NCI-H2171 treated with DMSO at 0.1 percent for 48 hours (cell line): ENCODE results near the gene PCDHB8.
"Not testable (repeated sequence)": the region's sequence is repeated elsewhere in the genome, so short reads cannot be mapped to it uniquely, and the experiment has no call there.

Experiments
- DNase-seq: peaks from one replicate; lab custom pipeline; 2025; lab: John Stamatoyannopoulos, UW

The PCDHB8 gene

DNA sequence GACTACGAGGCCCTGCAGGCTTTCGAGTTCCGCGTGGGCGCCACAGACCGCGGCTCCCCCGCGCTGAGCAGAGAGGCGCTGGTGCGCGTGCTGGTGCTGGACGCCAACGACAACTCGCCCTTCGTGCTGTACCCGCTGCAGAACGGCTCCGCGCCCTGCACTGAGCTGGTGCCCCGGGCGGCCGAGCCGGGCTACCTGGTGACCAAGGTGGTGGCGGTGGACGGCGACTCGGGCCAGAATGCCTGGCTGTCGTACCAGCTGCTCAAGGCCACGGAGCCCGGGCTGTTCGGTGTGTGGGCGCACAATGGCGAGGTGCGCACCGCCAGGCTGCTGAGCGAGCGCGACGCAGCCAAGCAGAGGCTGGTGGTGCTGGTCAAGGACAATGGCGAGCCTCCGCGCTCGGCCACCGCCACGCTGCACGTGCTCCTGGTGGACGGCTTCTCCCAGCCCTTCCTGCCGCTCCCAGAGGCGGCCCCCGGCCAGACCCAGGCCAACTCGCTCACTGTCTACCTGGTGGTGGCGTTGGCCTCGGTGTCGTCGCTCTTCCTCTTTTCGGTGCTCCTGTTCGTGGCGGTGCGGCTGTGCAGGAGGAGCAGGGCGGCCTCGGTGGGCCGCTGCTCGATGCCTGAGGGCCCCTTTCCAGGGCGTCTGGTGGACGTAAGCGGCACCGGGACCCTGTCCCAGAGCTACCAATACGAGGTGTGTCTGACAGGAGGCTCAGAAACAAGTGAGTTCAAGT, 6.7 kb downstream of the PCDHB8 start:
- not testable (repeated sequence) for DNase-seq

DNA sequence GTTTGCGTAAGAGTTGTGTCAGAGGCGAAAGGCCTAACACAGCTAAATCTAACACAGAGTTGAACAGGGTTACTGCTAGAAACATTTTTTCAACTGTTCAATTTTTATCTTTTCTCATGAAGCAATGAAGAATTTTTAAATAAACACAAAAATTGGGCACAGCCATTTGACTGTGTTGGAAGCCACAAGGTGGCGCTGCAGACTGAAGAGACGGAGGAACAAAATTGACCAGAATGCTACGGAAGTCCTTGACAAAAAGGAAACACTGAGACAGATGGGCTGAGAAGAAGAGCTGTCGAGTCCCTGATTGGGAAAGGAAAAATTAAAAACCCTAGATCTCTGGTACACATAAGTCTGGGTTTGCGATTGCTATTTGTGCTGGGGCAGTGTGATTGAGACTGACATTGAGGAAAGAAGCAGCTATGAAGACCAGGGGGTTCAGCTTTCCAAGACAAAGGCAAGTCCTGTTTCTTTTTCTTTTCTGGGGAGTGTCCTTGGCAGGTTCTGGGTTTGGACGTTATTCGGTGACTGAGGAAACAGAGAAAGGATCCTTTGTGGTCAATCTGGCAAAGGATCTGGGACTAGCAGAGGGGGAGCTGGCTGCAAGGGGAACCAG, 9.4 kb downstream of the PCDHB8 start, which contains the start of gene PCDHB9:
TSS of gene PCDHB9 (plus strand) at position 265 of the 616 bp plus-strand sequence. CDS start at position 423, 158 bp downstream.
- peak; percentile 52 for DNase-seq

DNA sequence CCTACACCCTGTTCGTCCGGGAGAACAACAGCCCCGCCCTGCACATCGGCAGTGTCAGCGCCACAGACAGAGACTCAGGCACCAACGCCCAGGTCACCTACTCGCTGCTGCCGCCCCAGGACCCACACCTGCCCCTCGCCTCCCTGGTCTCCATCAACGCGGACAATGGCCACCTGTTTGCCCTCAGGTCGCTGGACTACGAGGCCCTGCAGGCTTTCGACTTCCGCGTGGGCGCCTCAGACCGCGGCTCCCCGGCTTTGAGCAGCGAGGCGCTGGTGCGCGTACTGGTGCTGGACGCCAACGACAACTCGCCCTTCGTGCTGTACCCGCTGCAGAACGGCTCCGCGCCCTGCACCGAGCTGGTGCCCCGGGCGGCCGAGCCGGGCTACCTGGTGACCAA, 11.1 kb downstream of the PCDHB8 start:
- not testable (repeated sequence) for DNase-seq

DNA sequence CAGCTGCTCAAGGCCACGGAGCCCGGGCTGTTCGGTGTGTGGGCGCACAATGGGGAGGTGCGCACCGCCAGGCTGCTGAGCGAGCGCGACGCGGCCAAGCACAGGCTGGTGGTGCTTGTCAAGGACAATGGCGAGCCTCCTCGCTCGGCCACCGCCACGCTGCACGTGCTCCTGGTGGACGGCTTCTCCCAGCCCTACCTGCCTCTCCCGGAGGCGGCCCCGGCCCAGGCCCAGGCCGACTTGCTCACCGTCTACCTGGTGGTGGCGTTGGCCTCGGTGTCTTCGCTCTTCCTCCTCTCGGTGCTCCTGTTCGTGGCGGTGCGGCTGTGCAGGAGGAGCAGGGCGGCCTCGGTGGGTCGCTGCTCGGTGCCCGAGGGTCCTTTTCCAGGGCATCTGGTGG, 11.5 kb downstream of the PCDHB8 start:
- DNase-seq = not testable (repeated sequence)

DNA sequence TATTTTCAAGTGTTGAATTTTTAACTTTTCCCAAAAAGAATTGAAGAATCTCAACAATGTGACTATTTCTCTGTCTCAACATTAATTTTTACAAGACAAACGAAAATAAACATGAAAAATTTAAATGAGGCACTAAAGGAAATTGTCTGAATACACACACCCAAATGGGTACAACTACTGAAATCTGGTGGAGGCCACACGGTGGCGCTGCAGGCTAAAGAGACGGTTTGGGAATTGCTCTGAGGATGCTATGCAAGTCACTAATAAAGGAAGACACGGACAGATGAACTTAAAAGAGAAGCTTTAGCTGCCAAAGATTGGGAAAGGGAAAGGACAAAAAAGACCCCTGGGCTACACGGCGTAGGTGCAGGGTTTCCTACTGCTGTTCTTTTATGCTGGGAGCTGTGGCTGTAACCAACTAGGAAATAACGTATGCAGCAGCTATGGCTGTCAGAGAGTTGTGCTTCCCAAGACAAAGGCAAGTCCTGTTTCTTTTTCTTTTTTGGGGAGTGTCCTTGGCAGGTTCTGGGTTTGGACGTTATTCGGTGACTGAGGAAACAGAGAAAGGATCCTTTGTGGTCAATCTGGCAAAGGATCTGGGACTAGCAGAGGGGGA, 14.6 kb downstream of the PCDHB8 start, which contains the start of gene PCDHB10:
TSS of gene PCDHB10 (plus strand) at position 244 of the 616 bp plus-strand sequence. CDS start at position 444, 200 bp downstream.
- peak; percentile 45 for DNase-seq

DNA sequence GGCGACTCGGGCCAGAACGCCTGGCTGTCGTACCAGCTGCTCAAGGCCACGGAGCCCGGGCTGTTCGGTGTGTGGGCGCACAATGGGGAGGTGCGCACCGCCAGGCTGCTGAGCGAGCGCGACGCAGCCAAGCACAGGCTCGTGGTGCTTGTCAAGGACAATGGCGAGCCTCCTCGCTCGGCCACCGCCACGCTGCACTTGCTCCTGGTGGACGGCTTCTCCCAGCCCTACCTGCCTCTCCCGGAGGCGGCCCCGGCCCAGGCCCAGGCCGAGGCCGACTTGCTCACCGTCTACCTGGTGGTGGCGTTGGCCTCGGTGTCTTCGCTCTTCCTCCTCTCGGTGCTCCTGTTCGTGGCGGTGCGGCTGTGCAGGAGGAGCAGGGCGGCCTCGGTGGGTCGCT, 16.7 kb downstream of the PCDHB8 start:
- not testable (repeated sequence) for DNase-seq

DNA sequence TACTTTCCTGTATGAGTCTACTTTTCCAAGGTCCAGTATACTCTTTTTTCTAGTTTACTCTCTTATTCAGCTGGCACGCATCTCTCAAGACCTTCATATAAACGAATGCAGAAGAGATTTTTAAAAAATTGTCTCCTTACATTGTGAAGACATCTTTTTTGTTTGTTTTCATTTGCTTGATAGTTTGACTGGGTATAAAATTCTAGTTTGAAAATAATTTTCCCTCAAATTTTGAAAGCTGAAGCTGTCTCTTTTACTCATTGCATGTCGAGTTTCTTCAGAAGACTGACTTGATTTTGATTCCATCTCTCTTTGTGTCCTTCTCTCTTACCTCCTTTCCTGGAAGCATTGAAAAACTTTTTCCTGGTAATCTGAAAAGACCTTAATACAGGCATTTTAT, 18.8 kb downstream of the PCDHB8 start:
- no peak for DNase-seq

DNA sequence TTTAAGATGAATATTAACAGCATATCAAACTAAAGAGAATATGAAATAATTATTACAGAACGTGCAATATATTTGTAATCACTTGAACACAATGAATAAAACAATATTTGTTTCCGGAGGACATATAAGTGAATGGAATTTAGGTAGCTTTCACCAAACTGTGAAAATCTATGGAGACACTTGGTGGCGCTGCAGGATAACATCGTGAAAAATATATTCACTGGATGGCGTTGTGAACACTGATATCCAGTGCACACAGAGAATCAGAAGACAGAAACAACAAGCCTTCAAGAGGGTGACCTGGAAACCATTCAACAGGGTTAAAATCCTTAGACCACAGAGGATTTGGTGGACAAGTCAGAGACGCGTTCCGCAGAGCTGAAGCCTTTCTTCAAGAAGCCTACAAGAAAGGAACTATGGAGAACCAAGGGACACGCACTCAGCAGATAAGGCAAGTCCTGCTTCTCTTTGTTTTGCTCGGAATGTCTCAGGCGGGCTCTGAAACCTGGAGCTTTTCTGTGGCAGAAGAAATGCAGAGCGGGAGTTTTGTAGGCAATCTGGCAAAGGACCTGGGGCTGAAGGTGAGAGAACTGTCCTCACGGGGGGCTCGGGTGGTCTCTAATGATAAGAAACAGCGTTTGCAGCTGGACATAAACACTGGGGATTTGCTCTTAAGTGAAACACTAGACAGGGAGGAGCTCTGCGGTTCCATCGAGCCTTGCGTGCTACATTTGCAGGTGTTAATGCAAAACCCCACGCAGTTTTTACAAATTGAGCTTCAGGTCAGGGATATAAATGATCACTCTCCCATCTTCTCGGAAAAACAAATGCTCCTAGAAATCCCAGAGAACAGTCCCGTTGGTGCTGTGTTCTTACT, 22.0 kb downstream of the PCDHB8 start, which contains the start of gene PCDHB11:
TSS of gene PCDHB11 (plus strand) at position 269 of the 877 bp plus-strand sequence. CDS start at position 417, 148 bp downstream.
- peak; percentile 2 for DNase-seq

DNA sequence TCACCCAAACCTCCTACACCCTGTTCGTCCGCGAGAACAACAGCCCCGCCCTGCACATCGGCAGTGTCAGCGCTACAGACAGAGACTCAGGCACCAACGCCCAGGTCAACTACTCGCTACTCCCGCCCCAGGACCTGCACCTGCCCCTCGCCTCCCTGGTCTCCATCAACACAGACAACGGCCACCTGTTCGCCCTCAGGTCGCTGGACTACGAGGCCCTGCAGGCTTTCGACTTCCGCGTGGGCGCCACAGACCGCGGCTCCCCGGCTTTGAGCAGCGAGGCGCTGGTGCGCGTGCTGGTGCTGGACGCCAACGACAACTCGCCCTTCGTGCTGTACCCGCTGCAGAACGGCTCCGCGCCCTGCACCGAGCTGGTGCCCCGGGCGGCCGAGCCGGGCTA, 23.5 kb downstream of the PCDHB8 start:
- DNase-seq = not testable (repeated sequence)

DNA sequence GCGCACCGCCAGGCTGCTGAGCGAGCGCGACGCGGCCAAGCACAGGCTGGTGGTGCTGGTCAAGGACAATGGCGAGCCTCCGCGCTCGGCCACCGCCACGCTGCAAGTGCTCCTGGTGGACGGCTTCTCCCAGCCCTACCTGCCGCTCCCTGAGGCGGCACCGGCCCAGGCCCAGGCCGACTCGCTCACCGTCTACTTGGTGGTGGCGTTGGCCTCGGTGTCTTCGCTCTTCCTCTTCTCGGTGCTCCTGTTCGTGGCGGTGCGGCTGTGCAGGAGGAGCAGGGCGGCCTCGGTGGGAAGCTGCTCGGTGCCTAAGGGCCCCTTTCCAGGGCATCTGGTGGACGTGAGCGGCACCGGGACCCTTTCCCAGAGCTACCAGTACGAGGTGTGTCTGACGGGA, 24.1 kb downstream of the PCDHB8 start:
- not testable (repeated sequence) for DNase-seq

DNA sequence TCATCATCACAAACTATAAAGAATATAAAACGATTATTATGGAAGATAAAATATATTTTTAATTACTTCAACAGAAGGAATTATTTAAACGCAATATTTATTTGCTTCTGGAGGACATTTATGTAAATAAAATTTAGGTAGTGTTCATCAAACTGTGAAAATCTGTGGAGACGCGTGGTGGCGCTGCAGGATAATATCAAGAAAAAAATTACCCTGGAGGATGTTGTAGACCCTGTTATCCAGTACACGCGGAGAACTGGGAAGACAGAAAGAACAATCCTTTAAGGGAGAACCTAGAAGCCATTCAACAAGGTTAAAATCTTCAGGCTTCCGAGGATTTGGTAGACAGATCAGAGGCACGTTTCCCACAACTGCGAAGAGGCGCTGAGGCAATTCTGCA, 30.9 kb downstream of the PCDHB8 start, which contains the start of gene PCDHB12:
TSS of gene PCDHB12 (plus strand) at position 242 of the 400 bp plus-strand sequence. CDS start 189 bp downstream, outside the sequence.
- DNase-seq = peak; percentile 7

DNA sequence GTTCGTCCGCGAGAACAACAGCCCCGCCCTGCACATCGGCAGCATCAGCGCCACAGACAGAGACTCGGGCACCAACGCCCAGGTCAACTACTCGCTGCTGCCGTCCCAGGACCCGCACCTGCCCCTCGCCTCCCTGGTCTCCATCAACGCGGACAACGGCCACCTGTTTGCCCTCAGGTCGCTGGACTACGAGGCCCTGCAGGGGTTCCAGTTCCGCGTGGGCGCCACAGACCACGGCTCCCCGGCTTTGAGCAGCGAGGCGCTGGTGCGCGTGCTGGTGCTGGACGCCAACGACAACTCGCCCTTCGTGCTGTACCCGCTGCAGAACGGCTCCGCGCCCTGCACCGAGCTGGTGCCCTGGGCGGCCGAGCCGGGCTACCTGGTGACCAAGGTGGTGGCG, 32.7 kb downstream of the PCDHB8 start:
- DNase-seq = not testable (repeated sequence)

DNA sequence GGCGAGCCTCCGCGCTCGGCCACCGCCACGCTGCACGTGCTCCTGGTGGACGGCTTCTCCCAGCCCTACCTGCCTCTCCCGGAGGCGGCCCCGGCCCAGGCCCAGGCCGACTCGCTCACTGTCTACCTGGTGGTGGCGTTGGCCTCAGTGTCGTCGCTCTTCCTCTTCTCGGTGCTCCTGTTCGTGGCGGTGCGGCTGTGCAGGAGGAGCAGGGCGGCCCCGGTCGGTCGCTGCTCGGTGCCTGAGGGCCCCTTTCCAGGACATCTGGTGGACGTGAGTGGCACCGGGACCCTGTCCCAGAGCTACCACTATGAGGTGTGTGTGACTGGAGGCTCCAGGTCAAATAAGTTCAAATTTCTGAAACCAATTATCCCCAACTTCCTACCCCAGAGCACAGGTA, 33.3 kb downstream of the PCDHB8 start:
- DNase-seq = not testable (repeated sequence)

DNA sequence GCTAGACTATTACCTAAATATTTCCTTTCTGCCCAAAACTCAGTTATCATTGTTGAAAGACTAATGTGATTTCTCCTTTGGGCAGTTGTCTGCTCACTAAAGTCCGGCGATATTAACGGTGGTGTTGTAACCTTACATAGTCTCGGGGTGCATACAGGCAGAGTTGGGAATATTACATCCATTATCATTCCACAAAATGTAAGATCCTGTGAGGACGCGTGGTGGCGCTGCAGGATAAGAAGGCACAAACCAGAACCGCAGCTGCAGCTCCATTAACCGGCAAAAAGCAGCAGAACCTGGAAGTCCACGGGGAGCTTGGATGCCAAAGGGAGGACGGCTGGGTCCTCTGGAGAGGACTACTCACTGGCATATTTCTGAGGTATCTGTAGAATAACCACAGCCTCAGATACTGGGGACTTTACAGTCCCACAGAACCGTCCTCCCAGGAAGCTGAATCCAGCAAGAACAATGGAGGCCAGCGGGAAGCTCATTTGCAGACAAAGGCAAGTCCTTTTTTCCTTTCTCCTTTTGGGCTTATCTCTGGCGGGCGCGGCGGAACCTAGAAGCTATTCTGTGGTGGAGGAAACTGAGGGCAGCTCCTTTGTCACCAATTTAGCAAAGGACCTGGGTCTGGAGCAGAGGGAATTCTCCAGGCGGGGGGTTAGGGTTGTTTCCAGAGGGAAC, 36.2 kb downstream of the PCDHB8 start, which contains the start of gene PCDHB13:
TSS of gene PCDHB13 (plus strand) at position 264 of the 684 bp plus-strand sequence. CDS start at position 469, 205 bp downstream.
- DNase-seq = not testable (repeated sequence)

DNA sequence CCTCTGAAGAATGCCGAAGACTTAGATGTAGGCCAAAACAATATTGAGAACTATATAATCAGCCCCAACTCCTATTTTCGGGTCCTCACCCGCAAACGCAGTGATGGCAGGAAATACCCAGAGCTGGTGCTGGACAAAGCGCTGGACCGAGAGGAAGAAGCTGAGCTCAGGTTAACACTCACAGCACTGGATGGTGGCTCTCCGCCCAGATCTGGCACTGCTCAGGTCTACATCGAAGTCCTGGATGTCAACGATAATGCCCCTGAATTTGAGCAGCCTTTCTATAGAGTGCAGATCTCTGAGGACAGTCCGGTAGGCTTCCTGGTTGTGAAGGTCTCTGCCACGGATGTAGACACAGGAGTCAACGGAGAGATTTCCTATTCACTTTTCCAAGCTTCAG, 37.0 kb downstream of the PCDHB8 start:
- not testable (repeated sequence) for DNase-seq

DNA sequence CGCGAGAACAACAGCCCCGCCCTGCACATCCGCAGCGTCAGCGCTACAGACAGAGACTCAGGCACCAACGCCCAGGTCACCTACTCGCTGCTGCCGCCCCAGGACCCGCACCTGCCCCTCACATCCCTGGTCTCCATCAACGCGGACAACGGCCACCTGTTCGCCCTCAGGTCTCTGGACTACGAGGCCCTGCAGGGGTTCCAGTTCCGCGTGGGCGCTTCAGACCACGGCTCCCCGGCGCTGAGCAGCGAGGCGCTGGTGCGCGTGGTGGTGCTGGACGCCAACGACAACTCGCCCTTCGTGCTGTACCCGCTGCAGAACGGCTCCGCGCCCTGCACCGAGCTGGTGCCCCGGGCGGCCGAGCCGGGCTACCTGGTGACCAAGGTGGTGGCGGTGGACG, 37.9 kb downstream of the PCDHB8 start:
- not testable (repeated sequence) for DNase-seq

DNA sequence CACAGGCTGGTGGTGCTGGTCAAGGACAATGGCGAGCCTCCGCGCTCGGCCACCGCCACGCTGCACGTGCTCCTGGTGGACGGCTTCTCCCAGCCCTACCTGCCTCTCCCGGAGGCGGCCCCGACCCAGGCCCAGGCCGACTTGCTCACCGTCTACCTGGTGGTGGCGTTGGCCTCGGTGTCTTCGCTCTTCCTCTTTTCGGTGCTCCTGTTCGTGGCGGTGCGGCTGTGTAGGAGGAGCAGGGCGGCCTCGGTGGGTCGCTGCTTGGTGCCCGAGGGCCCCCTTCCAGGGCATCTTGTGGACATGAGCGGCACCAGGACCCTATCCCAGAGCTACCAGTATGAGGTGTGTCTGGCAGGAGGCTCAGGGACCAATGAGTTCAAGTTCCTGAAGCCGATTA, 38.4 kb downstream of the PCDHB8 start:
- not testable (repeated sequence) for DNase-seq

DNA sequence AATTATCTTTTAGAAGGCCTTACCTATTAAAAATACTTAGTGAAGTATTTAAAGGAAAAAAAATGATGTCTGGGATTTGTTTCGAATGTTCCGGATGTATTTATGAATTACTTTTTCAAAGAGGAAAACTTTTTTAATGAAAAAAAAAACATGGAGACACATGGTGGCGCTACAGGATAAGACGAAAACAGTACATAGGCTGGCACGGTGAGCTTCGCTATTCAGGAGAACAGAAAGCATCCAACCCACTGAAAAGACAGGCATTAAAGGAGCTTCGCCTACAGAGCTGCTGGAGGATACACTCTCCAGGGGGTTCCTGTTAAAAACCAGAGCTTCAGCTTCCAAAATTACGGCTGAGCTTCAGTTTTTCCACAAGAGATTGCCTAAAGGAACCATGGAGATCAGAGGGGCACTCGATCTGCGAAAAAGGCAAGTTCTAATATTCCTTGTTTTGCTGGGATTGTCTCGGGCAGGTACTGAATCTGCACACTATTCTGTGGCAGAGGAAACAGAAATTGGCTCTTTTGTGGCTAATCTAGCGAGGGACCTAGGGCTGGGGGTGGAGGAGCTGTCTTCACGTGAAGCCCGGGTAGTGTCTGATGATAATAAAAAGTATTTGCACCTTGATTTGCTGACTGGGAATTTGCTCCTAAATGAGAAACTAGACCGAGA, 45.7 kb downstream of the PCDHB8 start, which contains the start of gene PCDHB14:
TSS of gene PCDHB14 (plus strand) at position 232 of the 672 bp plus-strand sequence. CDS start at position 395, 163 bp downstream.
- DNase-seq = peak; percentile 52

DNA sequence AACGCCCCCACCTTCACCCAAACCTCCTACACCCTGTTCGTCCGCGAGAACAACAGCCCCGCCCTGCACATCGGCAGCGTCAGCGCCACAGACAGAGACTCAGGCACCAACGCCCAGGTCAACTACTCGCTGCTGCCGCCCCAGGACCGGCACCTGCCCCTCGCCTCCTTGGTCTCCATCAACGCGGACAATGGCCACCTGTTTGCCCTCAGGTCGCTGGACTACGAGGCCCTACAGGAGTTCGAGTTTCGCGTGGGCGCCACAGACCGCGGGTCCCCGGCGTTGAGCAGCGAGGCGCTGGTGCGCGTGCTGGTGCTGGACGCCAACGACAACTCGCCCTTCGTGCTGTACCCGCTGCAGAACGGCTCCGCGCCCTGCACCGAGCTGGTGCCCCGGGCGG, 47.3 kb downstream of the PCDHB8 start:
- not testable (repeated sequence) for DNase-seq

DNA sequence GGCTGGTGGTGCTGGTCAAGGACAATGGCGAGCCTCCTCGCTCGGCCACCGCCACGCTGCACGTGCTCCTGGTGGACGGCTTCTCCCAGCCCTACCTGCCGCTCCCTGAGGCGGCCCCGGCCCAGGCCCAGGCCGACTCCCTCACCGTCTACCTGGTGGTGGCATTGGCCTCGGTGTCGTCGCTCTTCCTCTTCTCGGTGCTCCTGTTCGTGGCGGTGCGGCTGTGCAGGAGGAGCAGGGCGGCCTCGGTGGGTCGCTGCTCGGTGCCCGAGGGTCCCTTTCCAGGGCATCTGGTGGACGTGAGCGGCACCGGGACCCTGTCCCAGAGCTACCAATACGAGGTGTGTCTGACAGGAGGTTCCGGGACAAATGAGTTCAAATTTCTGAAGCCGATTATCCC, 47.8 kb downstream of the PCDHB8 start:
- DNase-seq = not testable (repeated sequence)
